Bone marrow (tissue), 2 donors: ENCODE measurements around the gene CDC34.

Experiments
- DNase-seq, 2 donors: peaks; one replicate each; lab custom pipeline; 2025; lab: John Stamatoyannopoulos, UW

CDC34 gene

GRCh38 chr19:542173-542866, 10.8 kb downstream of the CDC34 start:
- DNase-seq = no peak

- no peak for DNase-seq
Observed at GRCh38 chr19:543910-544608, 12.5 kb downstream of the CDC34 start, which contains the start of gene GZMM. GZMM (plus strand) TSS chr19:544053; CDS start chr19:544072, 19 bp downstream.

- no peak for DNase-seq
Observed at GRCh38 chr19:547117-547516, 15.6 kb downstream of the CDC34 start.

GRCh38 chr19:547836-548720, 16.5 kb downstream of the CDC34 start:
- DNase-seq = no peak

- no peak for DNase-seq
Observed at GRCh38 chr19:548886-549830, 17.6 kb downstream of the CDC34 start.

GRCh38 chr19:554817-555216, 23.3 kb downstream of the CDC34 start:
- DNase-seq = no peak

GRCh38 chr19:555474-555808, 23.9 kb downstream of the CDC34 start:
- no peak for DNase-seq

GRCh38 chr19:556611-557382, 25.2 kb downstream of the CDC34 start:
- DNase-seq = no peak

GRCh38 chr19:558770-559439, 27.3 kb downstream of the CDC34 start:
- no peak for DNase-seq

GRCh38 chr19:560121-560520, 28.6 kb downstream of the CDC34 start:
- DNase-seq = no peak

GRCh38 chr19:566403-566802, 34.8 kb downstream of the CDC34 start:
- peak in 1 of 2 donors; percentile 28 for DNase-seq

GRCh38 chr19:566844-567243, 35.3 kb downstream of the CDC34 start:
- no peak for DNase-seq

GRCh38 chr19:567296-567900, 35.8 kb downstream of the CDC34 start:
- DNase-seq = no peak

GRCh38 chr19:570251-570686, 38.7 kb downstream of the CDC34 start:
- no peak for DNase-seq

- DNase-seq = peak; percentile 47 to 53
Observed at GRCh38 chr19:570937-571565, 39.5 kb downstream of the CDC34 start.

GRCh38 chr19:571566-571974, 40.0 kb downstream of the CDC34 start:
- peak in 1 of 2 donors; percentile 47 for DNase-seq

- peak; percentile 93 to 94 for DNase-seq
Observed at GRCh38 chr19:572140-572742, 40.7 kb downstream of the CDC34 start, which contains the start of gene BSG. BSG (plus strand) TSS chr19:572596; CDS start chr19:572635, 39 bp downstream.

- DNase-seq = no peak
Observed at GRCh38 chr19:572743-573518, 41.4 kb downstream of the CDC34 start.
